ENCODE results near the gene CERT1. TPM values are rescaled to one million over a fixed set of nuclear protein-coding genes. Genes with fewer than 3 reads are reported as not detected.

The CERT1 gene
- total and polyA plus RNA-seq, 2 donors (not counting 3 experiments of a cell fraction or from before 2014, with no cell fraction given), result 8.0 to 21.3 TPM

GRCh38 chr5:75387806-75388205, 123.6 kb downstream of the CERT1 start:
- Histone ChIP-seq H3K36me3 (ENCODE audit: control insufficient read depth in 2 of 2, extremely low read depth in 1 of 2, insufficient read depth in 2 of 2, low read length in 2 of 2) (peaks cover 3% of the 10 kb centered on the region in 2 experiments), H3K27ac (ENCODE audit: insufficient read depth, low read depth, low read length) (no peak overlapping the region), H3K4me2 (ENCODE audit: insufficient read depth, low read length) (no peak overlapping the region), H2AFZ (ENCODE audit: low read depth, low read length) (no peak overlapping the region), H3K4me3 (replicated peaks in 1 of 3; ENCODE audit: insufficient read depth in 1 of 3, low read depth in 1 of 3, low read length in 3 of 3) (no peak overlapping the region), H3K9ac (replicated peaks; ENCODE audit: extremely low read depth, insufficient read depth, low read length) (no peak overlapping the region), H3K79me2 (ENCODE audit: control insufficient read depth, insufficient read depth, low read length) (no peaks in the 10 kb centered on the region), H3K9me3 (replicated peaks; ENCODE audit: control insufficient read depth, insufficient read depth, low read length) (no peaks in the 10 kb centered on the region), H3K4me1 (ENCODE audit: control insufficient read depth, extremely low read depth, insufficient read depth, low read length) (no peaks in the 10 kb centered on the region), H4K20me1 (replicated peaks; ENCODE audit: control insufficient read depth, extremely low read depth, insufficient read depth, low read length) (no peaks in the 10 kb centered on the region), H3K27me3 (ENCODE audit: control insufficient read depth in 2 of 2, insufficient read depth in 2 of 2, low read length in 2 of 2) (no peaks in the 10 kb centered on the region), H3K9me1 (replicated peaks; ENCODE audit: control insufficient read depth, extremely low read depth, insufficient read depth, low read length) (no peaks in the 10 kb centered on the region)
- TF ChIP-seq MYC (IDR thresholded peaks at IDR 0.05; ENCODE audit: low read depth, low read length) (no peak), POLR2AphosphoS5 (IDR thresholded peaks at IDR 0.05; ENCODE audit: insufficient read depth, low read depth, low read length) (no peak), CTCF (IDR thresholded peaks at IDR 0.05; ENCODE audit: extremely low read depth in 1 of 2, insufficient read depth in 1 of 2, low read depth in 1 of 2, low read length in 2 of 2) (no peak)
- POLR2A ChIA-PET, result no interaction called here
- dilution Hi-C loops (cut with MboI; ENCODE audit: extremely low pct_ligation_motif_present, low sequenced_read_pairs), result no loop called here
- DNase-seq (ENCODE audit: low read depth, low spot score), result no peak
- no peak for FAIRE-seq
- intact Hi-C loops (cut with micrococcal nuclease), result no loop called here
- CTCF ChIA-PET, result no interaction called here
- BruUV-seq (replicated peaks), result no TSS peak

GRCh38 chr5:75384218-75384617, 127.2 kb downstream of the CERT1 start:
- H3K9me3 ChIP-seq (replicated peaks; ENCODE audit: control insufficient read depth, insufficient read depth, low read length), result no peaks in the 10 kb centered on the region
- no peak overlapping the region for H3K27ac ChIP-seq (ENCODE audit: insufficient read depth, low read depth, low read length)
- H3K27me3 ChIP-seq (ENCODE audit: control insufficient read depth in 2 of 2, insufficient read depth in 2 of 2, low read length in 2 of 2), result no peaks in the 10 kb centered on the region
- dilution Hi-C loops (cut with MboI; ENCODE audit: extremely low pct_ligation_motif_present, low sequenced_read_pairs) (no loop called here), intact Hi-C loops (cut with micrococcal nuclease) (no loop called here)
- H4K20me1 ChIP-seq (replicated peaks; ENCODE audit: control insufficient read depth, extremely low read depth, insufficient read depth, low read length), result no peaks in the 10 kb centered on the region
- H3K4me1 ChIP-seq (ENCODE audit: control insufficient read depth, extremely low read depth, insufficient read depth, low read length), result no peaks in the 10 kb centered on the region
- no peak overlapping the region for H3K9ac ChIP-seq (replicated peaks; ENCODE audit: extremely low read depth, insufficient read depth, low read length)
- TF ChIP-seq GATA2 (IDR thresholded peaks at IDR 0.05; ENCODE audit: insufficient read depth, insufficient read length, low read depth, low read length), result no peak
- no TSS peak for BruUV-seq (replicated peaks)
- H3K79me2 ChIP-seq (ENCODE audit: control insufficient read depth, insufficient read depth, low read length), result no peaks in the 10 kb centered on the region
- no peak for DNase-seq (ENCODE audit: low read depth, low spot score)
- H3K4me3 ChIP-seq (replicated peaks in 1 of 3; ENCODE audit: insufficient read depth in 1 of 3, low read depth in 1 of 3, low read length in 3 of 3), result no peak overlapping the region
- FAIRE-seq, result no peak
- no peaks in the 10 kb centered on the region for H3K9me1 ChIP-seq (replicated peaks; ENCODE audit: control insufficient read depth, extremely low read depth, insufficient read depth, low read length)
- no peak overlapping the region for H2AFZ ChIP-seq (ENCODE audit: low read depth, low read length)
- peaks cover 3 to 5% of the 10 kb centered on the region in 2 experiments for H3K36me3 ChIP-seq (ENCODE audit: control insufficient read depth in 2 of 2, extremely low read depth in 1 of 2, insufficient read depth in 2 of 2, low read length in 2 of 2)
- ChIA-PET CTCF (interaction anchor here (1.0 to 1.2 kb wide), 3 partner anchors 13 to 297 kb away, joined by 3 to 4 read pairs (median 3); no protein-coding TSS in a partner anchor), POLR2A (no interaction called here)
- H3K4me2 ChIP-seq (ENCODE audit: insufficient read depth, low read length), result no peak overlapping the region

Data from endothelial cell of umbilical vein (primary cell).